ENCODE measurements around the gene KIF26A.

GRCh38 chr14:104200591-104200990 lies 62.2 kb downstream of the KIF26A start:
- TF ChIP-seq POLR2A (IDR thresholded peaks at IDR 0.05): no peak
- TF ChIP-seq CTCF (IDR thresholded peaks at IDR 0.05): no peak
- TF ChIP-seq EP300 (IDR thresholded peaks at IDR 0.05): no peak
- TF ChIP-seq POLR2AphosphoS5 (IDR thresholded peaks at IDR 0.05): no peak
